Measurements from ENCODE around the gene PALM. TPM values are rescaled to one million over a fixed set of nuclear protein-coding genes. Genes with fewer than 3 reads are reported as not detected.
A peak's percentile ranks its signal among the peaks of the same experiment; 100 is the strongest.

The PALM gene, protein sequence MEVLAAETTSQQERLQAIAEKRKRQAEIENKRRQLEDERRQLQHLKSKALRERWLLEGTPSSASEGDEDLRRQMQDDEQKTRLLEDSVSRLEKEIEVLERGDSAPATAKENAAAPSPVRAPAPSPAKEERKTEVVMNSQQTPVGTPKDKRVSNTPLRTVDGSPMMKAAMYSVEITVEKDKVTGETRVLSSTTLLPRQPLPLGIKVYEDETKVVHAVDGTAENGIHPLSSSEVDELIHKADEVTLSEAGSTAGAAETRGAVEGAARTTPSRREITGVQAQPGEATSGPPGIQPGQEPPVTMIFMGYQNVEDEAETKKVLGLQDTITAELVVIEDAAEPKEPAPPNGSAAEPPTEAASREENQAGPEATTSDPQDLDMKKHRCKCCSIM
- 10 to 100 TPM; 14.4 to 28.4 TPM for total RNA-seq

- peak within 1 kb of the TSS; percentile 56 for H3K4me3 ChIP-seq
- H3K9me3 ChIP-seq = no peaks in the 10 kb centered on the region
- DNase-seq (ENCODE audit: low spot score) (no peak), ATAC-seq (ENCODE audit: insufficient number of reproducible peaks, low FRiP score, low read depth) (no peak)
- H3K4me1 ChIP-seq (ENCODE audit: control insufficient read depth in 1 of 2, low read depth in 2 of 2) = peaks cover 0 to 14% of the 10 kb centered on the region in 2 donors
- no peaks in the 10 kb centered on the region for H3K36me3 ChIP-seq
- no peaks in the 10 kb centered on the region for H3K27me3 ChIP-seq (replicated peaks; ENCODE audit: insufficient read depth)
- TF ChIP-seq CTCF (IDR thresholded peaks at IDR 0.05) = no peak
- H3K27ac ChIP-seq = peak within 1 kb of the TSS in 1 of 2 donors; percentile 8
Measured at GRCh38 chr19:708154-709143, at the start of gene PALM. Gene PALM, plus strand, starts transcription at chr19:708935. Its CDS starts 212 bp downstream, at chr19:709147.

DNA sequence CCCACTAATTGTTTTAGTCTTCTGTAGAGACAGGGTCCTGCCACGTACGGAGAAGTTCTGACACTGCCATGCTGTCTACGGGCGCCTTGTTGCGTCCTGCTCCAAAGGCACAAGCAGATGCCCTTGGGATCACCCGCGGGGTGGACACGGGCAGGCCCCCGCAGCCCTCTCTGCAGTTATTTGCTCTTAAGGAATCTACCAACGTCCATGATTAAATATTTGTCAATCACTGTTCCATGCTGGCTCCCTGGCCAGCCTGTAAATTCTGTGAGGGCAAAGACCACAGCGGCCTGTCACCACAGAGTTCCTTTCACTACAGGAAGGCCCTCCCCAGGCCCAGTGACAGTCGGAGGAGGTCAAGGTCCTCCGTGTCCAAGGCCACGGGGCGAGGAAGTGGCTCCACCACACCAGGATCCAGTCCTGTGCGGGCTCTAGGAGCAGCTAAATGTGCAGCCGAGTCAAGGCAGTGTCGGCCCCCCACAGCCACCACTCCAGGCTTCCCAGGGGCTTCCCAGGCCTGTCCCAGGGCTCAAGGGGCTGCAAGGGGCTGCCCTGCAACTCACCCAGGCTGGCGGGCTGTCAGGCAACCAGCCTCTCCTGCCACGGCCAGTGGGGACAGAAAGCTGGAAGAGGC is 47.8 kb upstream of the PALM start:
- Histone ChIP-seq H3K36me3 (no peaks in the 10 kb centered on the region), H3K27me3 (replicated peaks; ENCODE audit: insufficient read depth) (no peaks in the 10 kb centered on the region), H3K9me3 (no peaks in the 10 kb centered on the region), H3K27ac (peak overlapping the region in 1 of 2 donors; percentile 12), H3K4me3 (peak overlapping the region; percentile 100), H3K4me1 (ENCODE audit: control insufficient read depth in 1 of 2, low read depth in 2 of 2) (peaks cover 28 to 73% of the 10 kb centered on the region in 2 donors)
- no peak for ATAC-seq (ENCODE audit: insufficient number of reproducible peaks, low FRiP score, low read depth)
- no peak for TF ChIP-seq CTCF (IDR thresholded peaks at IDR 0.05)
- DNase-seq (ENCODE audit: low spot score) = no peak

DNA sequence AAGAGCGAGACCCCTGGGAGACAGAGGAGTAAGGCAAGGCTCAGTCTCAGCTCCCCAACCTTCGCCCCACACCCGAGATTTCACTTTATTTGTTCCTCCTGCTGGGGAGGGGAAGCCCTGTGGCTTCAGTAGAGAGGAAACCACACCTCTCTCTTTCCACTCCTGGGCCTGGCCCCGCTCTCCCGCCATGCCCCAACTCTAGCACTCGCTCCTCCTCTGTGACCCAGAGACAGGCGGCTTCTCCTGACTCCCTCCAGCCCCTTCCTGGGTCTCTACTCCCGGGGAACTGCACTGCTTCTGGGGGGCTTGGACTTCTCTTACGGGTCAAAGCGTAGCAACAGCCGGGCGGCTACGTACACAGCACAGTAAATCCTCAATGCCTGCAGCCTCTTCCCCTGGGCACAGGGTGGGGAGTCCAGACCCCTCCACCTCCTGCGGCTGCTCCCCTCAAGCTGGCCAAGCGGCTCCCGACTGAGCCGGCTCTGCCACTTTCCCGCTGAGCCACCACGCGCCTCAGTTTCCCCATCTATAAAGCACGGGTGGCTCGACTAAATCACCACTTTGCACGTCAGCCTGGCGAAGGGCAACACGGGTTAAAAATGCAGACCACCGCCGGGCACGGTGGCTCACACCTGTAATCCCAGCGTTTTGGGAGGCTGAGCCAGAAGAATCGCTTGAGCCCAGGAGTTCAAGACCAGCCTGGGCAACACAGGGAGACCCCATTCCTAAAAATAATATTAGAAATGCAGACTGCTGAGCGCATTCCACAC is 47.1 kb upstream of the PALM start:
- Histone ChIP-seq H3K36me3 (no peaks in the 10 kb centered on the region), H3K27me3 (replicated peaks; ENCODE audit: insufficient read depth) (no peaks in the 10 kb centered on the region), H3K4me1 (ENCODE audit: control insufficient read depth in 1 of 2, low read depth in 2 of 2) (peaks cover 28 to 73% of the 10 kb centered on the region in 2 donors), H3K27ac (peak overlapping the region; percentile 43 to 69), H3K4me3 (peak overlapping the region; percentile 100), H3K9me3 (no peaks in the 10 kb centered on the region)
- no peak for DNase-seq (ENCODE audit: low spot score)
- TF ChIP-seq CTCF (IDR thresholded peaks at IDR 0.05) = no peak
- no peak for ATAC-seq (ENCODE audit: insufficient number of reproducible peaks, low FRiP score, low read depth)

- H3K36me3 ChIP-seq = no peaks in the 10 kb centered on the region
- H3K9me3 ChIP-seq = no peaks in the 10 kb centered on the region
- no peak for DNase-seq (ENCODE audit: low spot score)
- peak overlapping the region; percentile 47 to 69 for H3K27ac ChIP-seq
- peaks cover 28 to 70% of the 10 kb centered on the region in 2 donors for H3K4me1 ChIP-seq (ENCODE audit: control insufficient read depth in 1 of 2, low read depth in 2 of 2)
- H3K4me3 ChIP-seq = peak overlapping the region; percentile 100
- ATAC-seq (ENCODE audit: insufficient number of reproducible peaks, low FRiP score, low read depth) = no peak
- no peak for TF ChIP-seq CTCF (IDR thresholded peaks at IDR 0.05)
- H3K27me3 ChIP-seq (replicated peaks; ENCODE audit: insufficient read depth) = no peaks in the 10 kb centered on the region
Measured at GRCh38 chr19:662207-662961, 46.4 kb upstream of the PALM start.

Data from thoracic aorta (tissue), 2 donors.